Ishikawa (cell line): ENCODE data around the gene RXRA.

ENCODE experiments used
- CEBPB ChIP-seq: IDR thresholded peaks from 2 replicates; pipeline ENCODE4 v1.6.1; 2012
- CREB1 ChIP-seq: IDR thresholded peaks from 2 replicates; pipeline ENCODE4 v1.6.1; 2012; ENCODE audit warnings: low read depth
- EGR1 ChIP-seq: IDR thresholded peaks from 2 replicates; pipeline ENCODE4 v1.6.1; 2012
- EP300 ChIP-seq: IDR thresholded peaks from 2 replicates; pipeline ENCODE4 v1.6.1; 2012; ENCODE audit warnings: borderline replicate concordance
- FOXM1 ChIP-seq: IDR thresholded peaks from 2 replicates; pipeline ENCODE4 v1.6.1; 2012; ENCODE audit warnings: low read depth, borderline replicate concordance
- MAX ChIP-seq: IDR thresholded peaks from 2 replicates; pipeline ENCODE4 v1.6.1; 2012
- NFIC ChIP-seq: IDR thresholded peaks from 2 replicates; pipeline ENCODE4 v1.6.1; 2012
- RAD21 ChIP-seq: IDR thresholded peaks from 2 replicates; pipeline ENCODE4 v1.6.1; 2012; ENCODE audit warnings: low read depth
- REST ChIP-seq: IDR thresholded peaks from 2 replicates; pipeline ENCODE4 v1.6.1; 2012; ENCODE audit warnings: low read depth, mild to moderate bottlenecking
- TAF1 ChIP-seq: IDR thresholded peaks from 2 replicates; pipeline ENCODE4 v1.6.1; 2012; ENCODE audit warnings: low read depth, mild to moderate bottlenecking
- TCF12 ChIP-seq: IDR thresholded peaks from 2 replicates; pipeline ENCODE4 v1.6.1; 2012; ENCODE audit warnings: low read depth
- TEAD4 ChIP-seq: IDR thresholded peaks from 2 replicates; pipeline ENCODE4 v1.6.1; 2012
- USF1 ChIP-seq: IDR thresholded peaks from 2 replicates; pipeline ENCODE4 v1.6.1; 2012
- YY1 ChIP-seq: IDR thresholded peaks from 2 replicates; pipeline ENCODE4 v1.6.1; 2012; ENCODE audit warnings: low read depth
- ZBTB7A ChIP-seq: IDR thresholded peaks from 2 replicates; pipeline ENCODE4 v1.6.1; 2012; ENCODE audit warnings: low read depth

The RXRA gene

GRCh38 chr9:134304690-134305089 is 21.6 kb upstream of the RXRA start:
- TF ChIP-seq REST (no peak), USF1 (no peak), EP300 (no peak), TCF12 (no peak), RAD21 (no peak), CEBPB (no peak), EGR1 (no peak), TAF1 (no peak), YY1 (no peak), CREB1 (no peak), TEAD4 (no peak), ZBTB7A (no peak), FOXM1 (no peak), MAX (no peak)

GRCh38 chr9:134305533-134305932 is 20.7 kb upstream of the RXRA start:
- TF ChIP-seq TEAD4, result no peak
- no peak for TF ChIP-seq FOXM1
- TF ChIP-seq TAF1, result no peak
- no peak for TF ChIP-seq EGR1
- TF ChIP-seq CEBPB, result no peak
- no peak for TF ChIP-seq NFIC
- TF ChIP-seq MAX, result no peak
- TF ChIP-seq REST, result no peak

DNA sequence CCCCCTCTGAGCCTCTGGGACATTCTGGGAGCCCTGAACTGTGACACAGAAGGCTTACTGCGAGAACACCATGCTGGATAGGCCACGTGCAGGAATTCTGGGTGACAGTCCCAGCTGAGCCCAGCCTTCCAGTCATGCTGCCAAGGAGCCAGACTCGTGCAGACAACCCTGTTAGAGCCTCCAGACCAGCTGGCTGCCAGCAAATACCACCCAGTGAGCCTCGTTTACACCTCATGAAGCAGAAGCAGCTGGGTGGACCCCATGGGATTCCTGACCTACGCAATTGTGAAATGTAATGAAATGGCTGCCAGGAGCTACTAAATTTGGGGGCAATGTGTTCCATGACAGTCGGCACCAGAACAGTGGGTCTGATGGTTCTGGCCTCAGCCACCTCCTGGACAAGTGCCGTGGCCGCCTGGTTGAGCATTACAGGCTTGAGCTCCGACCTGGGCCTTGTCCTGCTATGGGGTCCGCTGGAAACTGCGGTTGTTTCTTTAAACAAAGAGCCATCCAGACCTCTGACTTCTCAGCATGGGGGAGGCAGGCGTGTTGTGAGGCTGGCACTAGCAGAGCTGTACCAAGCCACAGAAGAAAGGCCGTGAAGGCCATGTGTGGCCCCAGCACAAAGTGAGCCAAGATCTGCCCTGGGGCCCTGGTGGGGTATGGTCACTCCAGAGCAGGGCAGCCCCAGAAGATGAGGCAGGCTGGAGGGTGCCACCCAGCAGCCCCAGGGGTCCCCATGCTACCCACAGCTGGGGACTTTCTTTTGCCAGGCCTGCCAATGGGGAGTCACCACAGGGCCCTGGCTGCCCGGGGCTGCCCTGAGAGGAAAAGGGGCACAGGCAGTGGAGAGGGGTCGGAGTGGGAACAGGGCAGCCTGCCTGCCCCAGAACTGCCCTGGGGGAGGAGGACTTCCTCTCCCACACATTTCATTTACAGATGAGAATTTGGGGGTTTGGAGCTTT is 19.3 kb upstream of the RXRA start:
- TF ChIP-seq CREB1 (no peak), REST (no peak), YY1 (no peak), CEBPB (no peak), FOXM1 (no peak), ZBTB7A (no peak), MAX (no peak), TCF12 (no peak), USF1 (no peak), TEAD4 (no peak), EP300 (no peak)
